VCaP (cell line): ENCODE results near the gene ANKRD11.
A peak's percentile ranks its signal among the peaks of the same experiment; 100 is the strongest.

ENCODE experiments used
- H3K27ac ChIP-seq: fragments of 450-650 bp; 2 replicates; pipeline ENCODE4 v1.5.1; 2017
- TF ChIP-seq, protein P1 (sequence below): fragments of 450-650 bp; conservative IDR thresholded peaks from 2 replicates; pipeline ENCODE4 v1.5.1; 2017; ENCODE audit warnings: mild to moderate bottlenecking, moderate library complexity

The ANKRD11 gene

GRCh38 chr16:89420204-89420603 lies 70.2 kb downstream of the ANKRD11 start:
- no peak overlapping the region for H3K27ac ChIP-seq
- TF ChIP-seq, protein P1, sequence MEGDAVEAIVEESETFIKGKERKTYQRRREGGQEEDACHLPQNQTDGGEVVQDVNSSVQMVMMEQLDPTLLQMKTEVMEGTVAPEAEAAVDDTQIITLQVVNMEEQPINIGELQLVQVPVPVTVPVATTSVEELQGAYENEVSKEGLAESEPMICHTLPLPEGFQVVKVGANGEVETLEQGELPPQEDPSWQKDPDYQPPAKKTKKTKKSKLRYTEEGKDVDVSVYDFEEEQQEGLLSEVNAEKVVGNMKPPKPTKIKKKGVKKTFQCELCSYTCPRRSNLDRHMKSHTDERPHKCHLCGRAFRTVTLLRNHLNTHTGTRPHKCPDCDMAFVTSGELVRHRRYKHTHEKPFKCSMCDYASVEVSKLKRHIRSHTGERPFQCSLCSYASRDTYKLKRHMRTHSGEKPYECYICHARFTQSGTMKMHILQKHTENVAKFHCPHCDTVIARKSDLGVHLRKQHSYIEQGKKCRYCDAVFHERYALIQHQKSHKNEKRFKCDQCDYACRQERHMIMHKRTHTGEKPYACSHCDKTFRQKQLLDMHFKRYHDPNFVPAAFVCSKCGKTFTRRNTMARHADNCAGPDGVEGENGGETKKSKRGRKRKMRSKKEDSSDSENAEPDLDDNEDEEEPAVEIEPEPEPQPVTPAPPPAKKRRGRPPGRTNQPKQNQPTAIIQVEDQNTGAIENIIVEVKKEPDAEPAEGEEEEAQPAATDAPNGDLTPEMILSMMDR, result no peak

GRCh38 chr16:89418352-89418751 lies 72.0 kb downstream of the ANKRD11 start:
- TF ChIP-seq, protein P1, result no peak
- no peak overlapping the region for H3K27ac ChIP-seq

- H3K27ac ChIP-seq, result no peak overlapping the region
- TF ChIP-seq, protein P1, result no peak
Measured at GRCh38 chr16:89417352-89417751, 73.0 kb downstream of the ANKRD11 start.

DNA sequence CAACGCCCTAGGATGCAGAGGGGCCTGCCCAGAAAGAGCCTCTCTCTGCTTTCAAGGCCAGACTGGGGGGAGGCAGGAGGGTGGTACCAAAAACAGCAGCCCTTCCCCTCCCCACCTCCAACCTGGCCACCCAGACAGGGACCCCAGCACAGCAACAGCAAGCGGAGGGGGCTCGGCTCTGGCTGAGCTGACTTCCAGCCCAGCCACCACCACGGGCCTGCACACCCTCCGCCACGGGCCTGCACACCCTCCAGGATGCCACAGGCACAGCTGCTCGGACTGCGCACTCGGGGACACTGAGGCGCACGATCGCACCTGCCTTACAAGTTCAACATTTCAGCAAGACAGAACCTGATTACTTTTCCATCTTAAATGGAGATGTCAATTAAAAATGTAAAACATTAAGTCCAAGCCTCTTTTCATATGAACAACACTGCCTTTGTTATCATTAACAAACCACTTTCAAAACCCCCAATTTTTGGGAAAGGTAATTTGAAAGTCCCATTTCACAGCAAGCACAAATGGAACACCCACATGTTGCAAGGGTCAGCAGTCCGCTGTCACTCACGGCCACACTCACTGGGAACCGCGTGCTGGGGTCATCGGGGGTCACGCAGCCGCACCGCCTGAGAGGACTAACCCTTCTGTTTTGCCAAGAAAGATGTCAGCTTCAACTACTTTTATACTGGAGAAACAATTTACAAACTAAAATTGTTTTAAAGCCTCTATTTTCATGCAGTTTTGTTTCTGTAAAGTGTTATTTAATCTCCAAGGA lies 76.4 kb downstream of the ANKRD11 start:
- TF ChIP-seq, protein P1, result no peak
- no peak overlapping the region for H3K27ac ChIP-seq

- peak overlapping the region; percentile 13; the same call in 1 of the 2 replicates for H3K27ac ChIP-seq
- TF ChIP-seq, protein P1, result no peak
Measured at GRCh38 chr16:89412811-89413210, 77.5 kb downstream of the ANKRD11 start.

GRCh38 chr16:89411335-89411850 lies 79.0 kb downstream of the ANKRD11 start:
- peak overlapping the region; percentile 52 for H3K27ac ChIP-seq

DNA sequence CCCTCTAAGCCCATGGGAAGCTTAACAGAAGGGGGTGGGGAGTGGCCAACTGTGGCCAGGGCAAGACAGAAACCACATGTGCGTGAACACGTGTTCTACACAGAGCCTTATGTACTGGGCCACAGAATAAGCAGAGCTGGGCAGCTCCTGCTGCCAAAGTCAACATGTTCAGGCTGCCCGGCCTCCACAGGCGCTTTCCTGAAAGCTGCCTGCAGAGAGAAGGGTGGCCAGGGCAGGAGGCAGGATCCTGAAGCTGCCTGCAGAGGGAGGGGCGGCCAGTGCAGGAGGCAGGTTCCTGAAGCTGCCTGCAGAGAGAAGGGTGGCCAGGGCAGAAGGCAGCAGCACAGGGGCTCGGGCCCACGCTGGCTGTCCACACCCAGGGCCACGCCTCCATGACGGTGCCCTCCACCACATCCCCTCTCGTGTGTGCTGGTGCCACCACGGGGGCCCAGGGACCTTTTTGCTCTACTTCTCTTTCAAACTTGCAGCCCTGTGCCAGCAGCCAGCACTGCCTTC lies 79.5 kb downstream of the ANKRD11 start:
- TF ChIP-seq, protein P1, result no peak
- peak overlapping the region; percentile 52 for H3K27ac ChIP-seq

More at GRCh38 chr16:89411335-89411850, 79.0 kb downstream of the ANKRD11 start:
- TF ChIP-seq, protein P1, result no peak
